HG03097 (cell line): ENCODE data around the gene KDELR3.

Experiments used
- ATAC-seq: cut with Tn5 transposase; IDR thresholded peaks from one replicate; pipeline ENCODE4 v1.9.1; 2021; ENCODE audit not compliant: unreplicated experiment, low FRiP score

KDELR3 gene

GRCh38 chr22:38467904-38468442, at the start of gene KDELR3:
Gene KDELR3, plus strand, starts transcription at chr22:38468096. Its CDS starts 138 bp downstream, at chr22:38468234.
- ATAC-seq = no peak

- no peak for ATAC-seq
Observed at GRCh38 chr22:38418589-38418988, 49.3 kb upstream of the KDELR3 start.

GRCh38 chr22:38419121-38419857, 48.6 kb upstream of the KDELR3 start:
- no peak for ATAC-seq

GRCh38 chr22:38419858-38420160, 48.1 kb upstream of the KDELR3 start:
- ATAC-seq = no peak

- no peak for ATAC-seq
Observed at GRCh38 chr22:38420734-38421133, 47.2 kb upstream of the KDELR3 start.

GRCh38 chr22:38422611-38423511, 45.0 kb upstream of the KDELR3 start:
- no peak for ATAC-seq

- no peak for ATAC-seq
Observed at GRCh38 chr22:38423512-38424503, 44.1 kb upstream of the KDELR3 start.

GRCh38 chr22:38424525-38425080, 43.3 kb upstream of the KDELR3 start:
- no peak for ATAC-seq

- no peak for ATAC-seq
Observed at GRCh38 chr22:38426628-38427027, 41.3 kb upstream of the KDELR3 start.

GRCh38 chr22:38427465-38427864, 40.4 kb upstream of the KDELR3 start:
- no peak for ATAC-seq

- no peak for ATAC-seq
Observed at GRCh38 chr22:38427940-38428339, 40.0 kb upstream of the KDELR3 start.

GRCh38 chr22:38428714-38429113, 39.2 kb upstream of the KDELR3 start:
- no peak for ATAC-seq

GRCh38 chr22:38429499-38430068, 38.3 kb upstream of the KDELR3 start:
- ATAC-seq = no peak

- ATAC-seq = no peak
Observed at GRCh38 chr22:38431266-38432010, 36.5 kb upstream of the KDELR3 start.

GRCh38 chr22:38432264-38432663, 35.6 kb upstream of the KDELR3 start:
- ATAC-seq = no peak

GRCh38 chr22:38433871-38434270, 34.0 kb upstream of the KDELR3 start:
- ATAC-seq = no peak

- ATAC-seq = no peak
Observed at GRCh38 chr22:38435010-38435409, 32.9 kb upstream of the KDELR3 start.

- ATAC-seq = no peak
Observed at GRCh38 chr22:38435965-38436364, 31.9 kb upstream of the KDELR3 start.
